SW480 (cell line): ENCODE measurements around the gene DHCR24.

Experiments used
- DNase-seq: peaks from one replicate; pipeline ENCODE4 v3.0.0-alpha.2; 2016; ENCODE audit warnings: low spot score

The DHCR24 gene

GRCh38 chr1:54844564-54844963 is 42.4 kb downstream of the DHCR24 start:
- no peak for DNase-seq

- no peak for DNase-seq
Measured at GRCh38 chr1:54843449-54843848, 43.5 kb downstream of the DHCR24 start.

- DNase-seq = no peak
Measured at GRCh38 chr1:54842963-54843362, 44.0 kb downstream of the DHCR24 start.

- no peak for DNase-seq
Measured at GRCh38 chr1:54842206-54842915, 44.6 kb downstream of the DHCR24 start.

GRCh38 chr1:54839824-54840223 is 47.2 kb downstream of the DHCR24 start:
- DNase-seq = no peak

- no peak for DNase-seq
Measured at GRCh38 chr1:54838565-54839180, 48.3 kb downstream of the DHCR24 start.

GRCh38 chr1:54837002-54837853 is 49.8 kb downstream of the DHCR24 start:
- DNase-seq = no peak

GRCh38 chr1:54836594-54836993 is 50.4 kb downstream of the DHCR24 start:
- no peak for DNase-seq

GRCh38 chr1:54835970-54836369 is 51.0 kb downstream of the DHCR24 start:
- no peak for DNase-seq

GRCh38 chr1:54835131-54835898 is 51.7 kb downstream of the DHCR24 start:
- DNase-seq = no peak

- DNase-seq = no peak
Measured at GRCh38 chr1:54834007-54834541, 52.9 kb downstream of the DHCR24 start.

- no peak for DNase-seq
Measured at GRCh38 chr1:54833121-54833520, 53.9 kb downstream of the DHCR24 start.

GRCh38 chr1:54826226-54826816 is 60.7 kb downstream of the DHCR24 start:
- DNase-seq = no peak

GRCh38 chr1:54825696-54826095 is 61.3 kb downstream of the DHCR24 start:
- DNase-seq = no peak

GRCh38 chr1:54823670-54824069 is 63.3 kb downstream of the DHCR24 start:
- no peak for DNase-seq

- no peak for DNase-seq
Measured at GRCh38 chr1:54819733-54820132, 67.3 kb downstream of the DHCR24 start.

GRCh38 chr1:54819195-54819536 is 67.8 kb downstream of the DHCR24 start:
- no peak for DNase-seq

GRCh38 chr1:54818461-54819194 is 68.4 kb downstream of the DHCR24 start:
- DNase-seq = no peak

GRCh38 chr1:54816951-54817350 is 70.0 kb downstream of the DHCR24 start:
- DNase-seq = no peak

- DNase-seq = no peak
Measured at GRCh38 chr1:54816130-54816529, 70.9 kb downstream of the DHCR24 start.
